IMR-90 (cell line): ENCODE measurements around the gene FGF12. TPM values are rescaled to one million over a fixed set of nuclear protein-coding genes. Genes with fewer than 3 reads are reported as not detected.

ENCODE experiments used
- ATAC-seq: fragments of 200-7000 bp; cut with Tn5 transposase; 2 replicates; pipeline ENCODE4 v1.9.1; 2020; ENCODE audit warnings: low read depth, mild to moderate bottlenecking, moderate library complexity
- BruUV-seq: library from RNA; stranded (reverse); fragments of 400-500 nt; replicated peaks from 2 replicates; lab custom pipeline; 2021; lab: Mats Ljungman, UMichigan
- CTCF ChIA-PET: fragments of 300-600 bp; formaldehyde crosslinking; extraction: SDS; loops from one replicate; lab custom pipeline; 2021; ENCODE audit warnings: antibody characterized with exemption; lab: Yijun Ruan, JAX
- POLR2A ChIA-PET: fragments of 300-600 bp; sonication (Branson Sonifier 250); formaldehyde crosslinking; loops from one replicate; lab custom pipeline; 2022; ENCODE audit warnings: antibody characterized with exemption; ENCODE audit not compliant: unreplicated experiment; lab: Charles Lee
- DNase-seq: peaks from one replicate; pipeline ENCODE4 v3.0.0; 2013
- H2AFZ ChIP-seq: replicated peaks from 2 replicates; pipeline ENCODE3; 2013; ENCODE audit warnings: low read length, mild to moderate bottlenecking; ENCODE audit not compliant: poor library complexity
- H2AK5ac ChIP-seq: 2 replicates; pipeline ENCODE4 v1.6.1; 2013; ENCODE audit warnings: low read depth, low read length, inconsistent platforms
- H2AK9ac ChIP-seq: replicated peaks from 2 replicates; pipeline ENCODE3; 2013; ENCODE audit warnings: mild to moderate bottlenecking, low read depth, low read length, moderate library complexity; ENCODE audit not compliant: poor library complexity
- H2BK120ac ChIP-seq: 2 replicates; pipeline ENCODE4 v1.6.1; 2013; ENCODE audit warnings: low read depth, low read length, inconsistent platforms
- H2BK15ac ChIP-seq: 3 replicates; pipeline ENCODE4 v1.6.1; 2013; ENCODE audit warnings: low read depth, low read length, inconsistent platforms
- H2BK20ac ChIP-seq: 2 replicates; pipeline ENCODE4 v1.6.1; 2013; ENCODE audit warnings: low read depth, mild to moderate bottlenecking, inconsistent platforms, low read length, moderate library complexity
- H2BK5ac ChIP-seq: 2 replicates; pipeline ENCODE4 v1.6.1; 2013; ENCODE audit warnings: mild to moderate bottlenecking, low read depth, low read length, inconsistent platforms; ENCODE audit not compliant: poor library complexity, severe bottlenecking
- H3K14ac ChIP-seq: replicated peaks from 2 replicates; pipeline ENCODE4 v1.6.1; 2013; ENCODE audit warnings: low read depth, low read length, inconsistent platforms
- H3K18ac ChIP-seq: 2 replicates; pipeline ENCODE4 v1.6.1; 2013; ENCODE audit warnings: low read depth, low read length, control low read depth
- H3K23ac ChIP-seq: 2 replicates; pipeline ENCODE4 v1.6.1; 2013; ENCODE audit warnings: low read depth, low read length, inconsistent platforms
- H3K27ac ChIP-seq: 2 replicates; pipeline ENCODE4 v1.5.1; 2013; ENCODE audit warnings: mild to moderate bottlenecking, control low read depth, low read length; ENCODE audit not compliant: insufficient read depth
- H3K27me3 ChIP-seq: 2 replicates; pipeline ENCODE4 v1.6.1; 2013; ENCODE audit warnings: low read length; ENCODE audit not compliant: control insufficient read depth, insufficient read depth
- H3K36me3 ChIP-seq: 2 replicates; pipeline ENCODE4 v1.6.1; 2013; ENCODE audit warnings: low read length, mixed read lengths; ENCODE audit not compliant: control insufficient read depth, insufficient read depth
- H3K4ac ChIP-seq: 2 replicates; pipeline ENCODE4 v1.6.1; 2013; ENCODE audit warnings: low read depth, low read length, inconsistent platforms
- H3K4me1 ChIP-seq: 2 replicates; pipeline ENCODE4 v1.6.1; 2013; ENCODE audit warnings: low read length, mixed read lengths; ENCODE audit not compliant: control insufficient read depth, insufficient read depth
- H3K4me2 ChIP-seq: 2 replicates; pipeline ENCODE4 v1.6.1; 2013; ENCODE audit warnings: low read depth, mild to moderate bottlenecking, control low read depth, low read length, moderate library complexity
- H3K4me3 ChIP-seq: 2 replicates; pipeline ENCODE4 v1.5.1; 2013; ENCODE audit warnings: low read depth, mild to moderate bottlenecking, control low read depth, low read length, moderate library complexity; ENCODE audit not compliant: insufficient read depth
- H3K56ac ChIP-seq: 2 replicates; pipeline ENCODE4 v1.6.1; 2013; ENCODE audit warnings: low read length, inconsistent platforms; ENCODE audit not compliant: insufficient read depth; ENCODE audit errors: extremely low read depth
- H3K79me1 ChIP-seq, 2 experiments: 2 replicates each; pipeline ENCODE4 v1.6.1; 2013; ENCODE audit warnings: low read length in 2 of 2, inconsistent platforms in 1 of 2, low read depth in 1 of 2
- H3K9ac ChIP-seq: 2 replicates; pipeline ENCODE4 v1.6.1; 2013; ENCODE audit warnings: low read depth, low read length, control low read depth
- H3K9me1 ChIP-seq: 2 replicates; pipeline ENCODE4 v1.6.1; 2013; ENCODE audit warnings: low read length, inconsistent platforms; ENCODE audit not compliant: insufficient read depth
- H3K9me3 ChIP-seq: 2 replicates; pipeline ENCODE4 v1.6.1; 2013; ENCODE audit warnings: low read length; ENCODE audit not compliant: control insufficient read depth, insufficient read depth
- H4K20me1 ChIP-seq: 2 replicates; pipeline ENCODE4 v1.6.1; 2013; ENCODE audit warnings: low read length, inconsistent platforms; ENCODE audit not compliant: insufficient read depth
- H4K5ac ChIP-seq: 2 replicates; pipeline ENCODE4 v1.6.1; 2013; ENCODE audit warnings: mild to moderate bottlenecking, low read depth, low read length, control low read depth
- H4K8ac ChIP-seq, 2 experiments: 2 replicates each; pipeline ENCODE4 v1.6.1; 2013; ENCODE audit warnings: low read depth in 2 of 2, low read length in 2 of 2, control low read depth in 1 of 2, inconsistent platforms in 1 of 2
- H4K91ac ChIP-seq: 2 replicates; pipeline ENCODE4 v1.6.1; 2013; ENCODE audit warnings: low read depth, low read length, inconsistent platforms; ENCODE audit not compliant: insufficient read depth
- BHLHE40 ChIP-seq: fragments of 150-350 bp; IDR thresholded peaks from 2 replicates; pipeline ENCODE4 v1.6.1; 2016; ENCODE audit warnings: mild to moderate bottlenecking, low read depth, low read length
- CEBPB ChIP-seq: IDR thresholded peaks from 2 replicates; pipeline ENCODE4 v1.6.1; 2012; ENCODE audit warnings: low read depth, low read length, improper control_type of control experiment
- CHD1 ChIP-seq: IDR thresholded peaks from 2 replicates; pipeline ENCODE4 v1.6.1; 2012; ENCODE audit warnings: low read depth, low read length, improper control_type of control experiment
- ELK1 ChIP-seq: fragments of 150-350 bp; IDR thresholded peaks from 2 replicates; pipeline ENCODE4 v1.6.1; 2016; ENCODE audit warnings: low read depth, mild to moderate bottlenecking, low read length, moderate library complexity, borderline replicate concordance
- FOS ChIP-seq: fragments of 150-350 bp; IDR thresholded peaks from 2 replicates; pipeline ENCODE4 v1.6.1; 2016; ENCODE audit warnings: low read depth, low read length
- MAFK ChIP-seq: IDR thresholded peaks from 2 replicates; pipeline ENCODE4 v1.6.1; 2012; ENCODE audit warnings: low read depth, low read length, improper control_type of control experiment
- MAZ ChIP-seq: IDR thresholded peaks from 2 replicates; pipeline ENCODE4 v1.6.1; 2012; ENCODE audit warnings: low read depth, mild to moderate bottlenecking, low read length, improper control_type of control experiment, moderate library complexity, borderline replicate concordance
- MXI1 ChIP-seq: IDR thresholded peaks from 2 replicates; pipeline ENCODE4 v1.6.1; 2012; ENCODE audit warnings: low read depth, mild to moderate bottlenecking, low read length, moderate library complexity, borderline replicate concordance
- NFE2L2 ChIP-seq: fragments of 150-350 bp; IDR thresholded peaks from 2 replicates; pipeline ENCODE4 v1.6.1; 2016; ENCODE audit warnings: low read depth, mild to moderate bottlenecking, low read length
- POLR2A ChIP-seq: IDR thresholded peaks from 2 replicates; pipeline ENCODE4 v1.6.1; 2012; ENCODE audit warnings: mild to moderate bottlenecking, low read depth, low read length
- RAD21 ChIP-seq: IDR thresholded peaks from 2 replicates; pipeline ENCODE4 v1.6.1; 2012; ENCODE audit warnings: low read length, improper control_type of control experiment
- RCOR1 ChIP-seq: IDR thresholded peaks from 2 replicates; pipeline ENCODE4 v1.6.1; 2012; ENCODE audit warnings: mild to moderate bottlenecking, low read length, improper control_type of control experiment; ENCODE audit not compliant: insufficient replicate concordance
- SMC3 ChIP-seq: fragments of 150-350 bp; IDR thresholded peaks from 2 replicates; pipeline ENCODE4 v1.6.1; 2016; ENCODE audit warnings: low read depth, mild to moderate bottlenecking, antibody characterized with exemption, low read length, moderate library complexity
- WGBS, 2 experiments: methylation state at CpG; one replicate each; pipeline versions ENCODE4 v1.1.5 to v1.1.7; 2013; ENCODE audit warnings: missing lambda C conversion rate in 2 of 2; ENCODE audit not compliant: insufficient read length in 1 of 2; ENCODE audit errors: extremely low coverage in 2 of 2; 5-methylcytosine and 5-hydroxymethylcytosine counted together
- dilution Hi-C: fragments of 300-500 bp; cut with HindIII; formaldehyde crosslinking; loops from one replicate; pipeline ENCODE4 v1.14.3; 2018; ENCODE audit warnings: low sequenced_read_pairs; ENCODE audit not compliant: unreplicated experiment
- in situ Hi-C: fragments of 300-500 bp; cut with MboI; formaldehyde crosslinking; loops from 3 replicates; pipeline ENCODE4 v1.14.3; 2019; ENCODE audit warnings: low sequenced_read_pairs, inconsistent platforms, mixed read lengths
- intact Hi-C: fragments of 100-400 bp; cut with micrococcal nuclease; formaldehyde crosslinking; loops from 2 replicates; pipeline ENCODE4 v1.10.0; 2022
- polyA plus RNA-seq, 3 experiments: library from polyadenylated mRNA; depleted of rRNA; stranded (reverse); fragments of >200 nt; gene quantifications; 2 replicates each; pipeline ENCODE4 v1.2.3, GENCODE V29; 2012; ENCODE audit warnings: low replicate concordance in 1 of 3
- total RNA-seq: library from RNA; depleted of rRNA; stranded (reverse); fragments of >200 nt; gene quantifications from 2 replicates; pipeline ENCODE4 v1.2.3, GENCODE V29; 2012
- TF ChIP-seq, protein P1 (sequence below): fragments of 150-350 bp; IDR thresholded peaks from 2 replicates; pipeline ENCODE4 v1.6.1; 2017; ENCODE audit warnings: mild to moderate bottlenecking, antibody characterized with exemption, low read length, low read depth
- TF ChIP-seq, protein P2 (sequence below): conservative IDR thresholded peaks from 2 replicates; pipeline ENCODE4 v1.5.1; 2012; ENCODE audit warnings: mild to moderate bottlenecking, low read depth, low read length, improper control_type of control experiment

The FGF12 gene
- total and polyA plus RNA-seq, 2 of the 4 experiments (the other 2 are of a cell fraction), result not detected

- CTCF ChIA-PET, result interaction anchor here (0.7 kb wide), 1 partner anchor 10 kb away, joined by 3 read pairs; no protein-coding TSS in a partner anchor
- H4K91ac ChIP-seq, result no peak overlapping the region
- no peaks in the 10 kb centered on the region for H3K4me1 ChIP-seq
- peaks cover 3% of the 10 kb centered on the region for H3K9me3 ChIP-seq
- no peak overlapping the region for H2AFZ ChIP-seq
- no peaks in the 10 kb centered on the region for H4K20me1 ChIP-seq
- H3K56ac ChIP-seq, result no peak overlapping the region
- no peak overlapping the region for H3K18ac ChIP-seq
- no peak overlapping the region for H2AK9ac ChIP-seq
- H3K14ac ChIP-seq, result no peak overlapping the region
- H4K5ac ChIP-seq, result no peak overlapping the region
- H3K4me3 ChIP-seq, result no peak overlapping the region
- no peak for ATAC-seq
- no peak overlapping the region for H3K9ac ChIP-seq
- no peak overlapping the region for H4K8ac ChIP-seq
- no peak overlapping the region for H2BK5ac ChIP-seq
- dilution Hi-C loops, result no loop called here
- intact Hi-C loops, result no loop called here
- DNase-seq, result no peak
- BruUV-seq, result no TSS peak
- H3K36me3 ChIP-seq, result no peaks in the 10 kb centered on the region
- H3K27me3 ChIP-seq, result no peaks in the 10 kb centered on the region
- no peak overlapping the region for H2BK20ac ChIP-seq
- H3K9me1 ChIP-seq, result no peaks in the 10 kb centered on the region
- no peak overlapping the region for H2BK120ac ChIP-seq
- no peak overlapping the region for H3K4me2 ChIP-seq
- no CpG with 5 or more reads among the region's 6 CpGs for WGBS, 2 experiments
- no peak overlapping the region for H3K23ac ChIP-seq
- no peak overlapping the region for H3K4ac ChIP-seq
- H2AK5ac ChIP-seq, result no peak overlapping the region
- POLR2A ChIA-PET, result no interaction called here
- in situ Hi-C loops, result no loop called here
- no peak overlapping the region for H3K27ac ChIP-seq
- no peak overlapping the region for H2BK15ac ChIP-seq
- H3K79me1 ChIP-seq, result no peaks in the 10 kb centered on the region
- TF ChIP-seq RAD21 (no peak), POLR2A (no peak), FOS (no peak), CHD1 (no peak), NFE2L2 (no peak), SMC3 (no peak), ELK1 (no peak), CEBPB (no peak), MAFK (no peak), BHLHE40 (no peak), MXI1 (no peak), MAZ (no peak), RCOR1 (no peak)
- TF ChIP-seq, protein P1, sequence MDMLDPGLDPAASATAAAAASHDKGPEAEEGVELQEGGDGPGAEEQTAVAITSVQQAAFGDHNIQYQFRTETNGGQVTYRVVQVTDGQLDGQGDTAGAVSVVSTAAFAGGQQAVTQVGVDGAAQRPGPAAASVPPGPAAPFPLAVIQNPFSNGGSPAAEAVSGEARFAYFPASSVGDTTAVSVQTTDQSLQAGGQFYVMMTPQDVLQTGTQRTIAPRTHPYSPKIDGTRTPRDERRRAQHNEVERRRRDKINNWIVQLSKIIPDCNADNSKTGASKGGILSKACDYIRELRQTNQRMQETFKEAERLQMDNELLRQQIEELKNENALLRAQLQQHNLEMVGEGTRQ, result no peak
- TF ChIP-seq, protein P2, sequence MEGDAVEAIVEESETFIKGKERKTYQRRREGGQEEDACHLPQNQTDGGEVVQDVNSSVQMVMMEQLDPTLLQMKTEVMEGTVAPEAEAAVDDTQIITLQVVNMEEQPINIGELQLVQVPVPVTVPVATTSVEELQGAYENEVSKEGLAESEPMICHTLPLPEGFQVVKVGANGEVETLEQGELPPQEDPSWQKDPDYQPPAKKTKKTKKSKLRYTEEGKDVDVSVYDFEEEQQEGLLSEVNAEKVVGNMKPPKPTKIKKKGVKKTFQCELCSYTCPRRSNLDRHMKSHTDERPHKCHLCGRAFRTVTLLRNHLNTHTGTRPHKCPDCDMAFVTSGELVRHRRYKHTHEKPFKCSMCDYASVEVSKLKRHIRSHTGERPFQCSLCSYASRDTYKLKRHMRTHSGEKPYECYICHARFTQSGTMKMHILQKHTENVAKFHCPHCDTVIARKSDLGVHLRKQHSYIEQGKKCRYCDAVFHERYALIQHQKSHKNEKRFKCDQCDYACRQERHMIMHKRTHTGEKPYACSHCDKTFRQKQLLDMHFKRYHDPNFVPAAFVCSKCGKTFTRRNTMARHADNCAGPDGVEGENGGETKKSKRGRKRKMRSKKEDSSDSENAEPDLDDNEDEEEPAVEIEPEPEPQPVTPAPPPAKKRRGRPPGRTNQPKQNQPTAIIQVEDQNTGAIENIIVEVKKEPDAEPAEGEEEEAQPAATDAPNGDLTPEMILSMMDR, result no peak
These were observed 394.7 kb downstream of the FGF12 start for GRCh38 chr3:192332386-192333291.
